ENCODE measurements around the gene MPV17. TPM values are rescaled to one million over a fixed set of nuclear protein-coding genes. Genes with fewer than 3 reads are reported as not detected.
A peak's percentile ranks its signal among the peaks of the same experiment; 100 is the strongest.

The MPV17 gene, protein sequence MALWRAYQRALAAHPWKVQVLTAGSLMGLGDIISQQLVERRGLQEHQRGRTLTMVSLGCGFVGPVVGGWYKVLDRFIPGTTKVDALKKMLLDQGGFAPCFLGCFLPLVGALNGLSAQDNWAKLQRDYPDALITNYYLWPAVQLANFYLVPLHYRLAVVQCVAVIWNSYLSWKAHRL
- 100 to 1,000 TPM in 1 of 2 donors, 10 to 100 TPM in 1; 96.4 to 103 TPM for total RNA-seq
- polyA plus RNA-seq (ENCODE audit: insufficient read length in 6 of 6): 100 to 1,000 TPM in 1 of 6 donors, 10 to 100 TPM in 5; 91.6 to 106 (median 99.0) TPM
- long read RNA-seq, donor 1, transcript MPV17-201 (7 exons, 998 nt): minor isoform, 6 of 57 reads
- long read RNA-seq, donor 1, transcript MPV17-203 (8 exons, 1,005 nt): major isoform, 21 of 57 reads
- long read RNA-seq, donor 1, partial matches to known transcripts: 18 of 57 reads
- long read RNA-seq, donor 1, other reads (novel, unspliced or antisense): 0 of 57 reads
- long read RNA-seq, donor 2, transcript MPV17-216 (2 exons, 590 nt): minor isoform, 6 of 55 reads
- long read RNA-seq, donor 2, transcript MPV17-203 (8 exons, 1,005 nt): major isoform, 24 of 55 reads
- long read RNA-seq, donor 2, partial matches to known transcripts: 14 of 55 reads
- long read RNA-seq, donor 2, other reads (novel, unspliced or antisense): 5 of 55 reads
- long read RNA-seq, donor 3, transcript MPV17-203 (8 exons, 1,005 nt): major isoform, 13 of 36 reads
- long read RNA-seq, donor 3, partial matches to known transcripts: 19 of 36 reads
- long read RNA-seq, donor 3, other reads (novel, unspliced or antisense): 0 of 36 reads
- long read RNA-seq, donor 4, transcript MPV17-203 (8 exons, 1,005 nt): major isoform, 69 of 96 reads
- long read RNA-seq, donor 4, transcript MPV17-201 (7 exons, 998 nt): minor isoform, 9 of 96 reads
- long read RNA-seq, donor 4, partial matches to known transcripts: 4 of 96 reads
- long read RNA-seq, donor 4, other reads (novel, unspliced or antisense): 7 of 96 reads
- long read RNA-seq, donor 5, transcript MPV17-201 (7 exons, 998 nt): minor isoform, 5 of 41 reads
- long read RNA-seq, donor 5, transcript MPV17-203 (8 exons, 1,005 nt): major isoform, 13 of 41 reads
- long read RNA-seq, donor 5, partial matches to known transcripts: 14 of 41 reads
- long read RNA-seq, donor 5, other reads (novel, unspliced or antisense): 0 of 41 reads
- long read RNA-seq, donor 6, transcript MPV17-201 (7 exons, 998 nt): minor isoform, 6 of 34 reads
- long read RNA-seq, donor 6, transcript MPV17-203 (8 exons, 1,005 nt): major isoform, 17 of 34 reads
- long read RNA-seq, donor 6, partial matches to known transcripts: 9 of 34 reads
- long read RNA-seq, donor 6, other reads (novel, unspliced or antisense): 0 of 34 reads
- long read RNA-seq, donor 7, transcript MPV17-203 (8 exons, 1,005 nt): major isoform, 7 of 25 reads
- long read RNA-seq, donor 7, partial matches to known transcripts: 9 of 25 reads
- long read RNA-seq, donor 7, other reads (novel, unspliced or antisense): 0 of 25 reads
- long read RNA-seq, donor 8, transcript MPV17-203 (8 exons, 1,005 nt): major isoform, 15 of 40 reads
- long read RNA-seq, donor 8, partial matches to known transcripts: 13 of 40 reads
- long read RNA-seq, donor 8, other reads (novel, unspliced or antisense): 0 of 40 reads
- long read RNA-seq, donor 9, partial matches to known transcripts: 0 of 1 reads
- long read RNA-seq, donor 9, other reads (novel, unspliced or antisense): 0 of 1 reads
- long read RNA-seq, donor 10, transcript MPV17-201 (7 exons, 998 nt): minor isoform, 10 of 105 reads
- long read RNA-seq, donor 10, transcript MPV17-203 (8 exons, 1,005 nt): major isoform, 80 of 105 reads
- long read RNA-seq, donor 10, partial matches to known transcripts: 0 of 105 reads
- long read RNA-seq, donor 10, other reads (novel, unspliced or antisense): 11 of 105 reads
- long read RNA-seq, donor 11, transcript MPV17-203 (8 exons, 1,005 nt): major isoform, 31 of 58 reads
- long read RNA-seq, donor 11, partial matches to known transcripts: 17 of 58 reads
- long read RNA-seq, donor 11, other reads (novel, unspliced or antisense): 0 of 58 reads
- long read RNA-seq, donor 12, transcript MPV17-203 (8 exons, 1,005 nt): major isoform, 19 of 33 reads
- long read RNA-seq, donor 12, partial matches to known transcripts: 9 of 33 reads
- long read RNA-seq, donor 12, other reads (novel, unspliced or antisense): 0 of 33 reads

DNA sequence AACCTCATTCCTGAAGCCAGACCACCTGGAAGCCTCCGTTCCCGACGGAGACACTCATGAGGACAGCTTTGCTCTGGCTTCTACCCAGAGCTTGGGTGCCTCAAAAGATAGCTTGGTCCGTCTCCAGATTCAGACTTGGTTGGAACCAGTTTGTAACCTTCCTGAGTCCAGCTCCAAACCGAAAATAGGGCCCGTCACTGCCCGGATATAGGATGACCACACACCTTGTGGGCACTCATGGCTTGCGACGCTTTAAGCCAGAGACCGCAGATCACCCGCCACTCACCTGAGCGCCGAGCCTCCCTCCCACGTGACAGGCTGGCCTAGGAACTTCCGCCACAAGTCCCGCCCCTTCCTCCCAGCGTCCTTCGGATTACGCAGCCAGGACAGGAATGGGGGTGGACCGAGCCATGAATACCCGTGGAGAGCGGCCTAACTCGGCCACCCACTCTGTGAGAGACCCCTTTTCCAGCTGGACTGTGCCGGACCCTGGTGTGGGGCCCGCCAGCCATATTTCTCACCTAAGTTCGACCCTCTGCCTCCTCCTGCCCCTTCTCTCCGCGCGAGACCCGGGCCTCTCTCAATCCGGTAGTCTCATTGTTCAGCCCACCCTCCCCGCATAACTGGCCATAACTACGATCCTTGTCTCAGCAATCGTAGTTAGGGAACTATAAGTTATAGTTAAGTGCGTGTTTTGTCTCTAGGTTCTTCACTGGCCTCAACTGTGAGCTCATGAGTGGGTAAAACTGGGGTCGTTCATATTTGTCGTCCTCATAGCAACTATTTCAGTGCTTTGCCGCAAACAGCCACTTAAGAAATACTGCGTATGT, at the start of gene MPV17:
Gene MPV17 (minus strand): TSS at position 332 of the 830 bp plus-strand sequence. CDS start 580 bp downstream, outside the sequence.
- Histone ChIP-seq H3K36me3 (peaks cover 0 to 23% of the 10 kb centered on the region in 2 donors), H3K27me3 (no peaks in the 10 kb centered on the region), H3K4me3 (peak within 1 kb of the TSS; percentile 62 to 81), H3K27ac (peak within 1 kb of the TSS; percentile 89 to 94), H3K4me1 (peaks cover 14 to 33% of the 10 kb centered on the region in 2 donors), H3K9me3 (no peaks in the 10 kb centered on the region)
- DNase-seq (peak; percentile 88 to 96 (median 94)), ATAC-seq (peak; percentile 93)
- TF ChIP-seq, protein P1, sequence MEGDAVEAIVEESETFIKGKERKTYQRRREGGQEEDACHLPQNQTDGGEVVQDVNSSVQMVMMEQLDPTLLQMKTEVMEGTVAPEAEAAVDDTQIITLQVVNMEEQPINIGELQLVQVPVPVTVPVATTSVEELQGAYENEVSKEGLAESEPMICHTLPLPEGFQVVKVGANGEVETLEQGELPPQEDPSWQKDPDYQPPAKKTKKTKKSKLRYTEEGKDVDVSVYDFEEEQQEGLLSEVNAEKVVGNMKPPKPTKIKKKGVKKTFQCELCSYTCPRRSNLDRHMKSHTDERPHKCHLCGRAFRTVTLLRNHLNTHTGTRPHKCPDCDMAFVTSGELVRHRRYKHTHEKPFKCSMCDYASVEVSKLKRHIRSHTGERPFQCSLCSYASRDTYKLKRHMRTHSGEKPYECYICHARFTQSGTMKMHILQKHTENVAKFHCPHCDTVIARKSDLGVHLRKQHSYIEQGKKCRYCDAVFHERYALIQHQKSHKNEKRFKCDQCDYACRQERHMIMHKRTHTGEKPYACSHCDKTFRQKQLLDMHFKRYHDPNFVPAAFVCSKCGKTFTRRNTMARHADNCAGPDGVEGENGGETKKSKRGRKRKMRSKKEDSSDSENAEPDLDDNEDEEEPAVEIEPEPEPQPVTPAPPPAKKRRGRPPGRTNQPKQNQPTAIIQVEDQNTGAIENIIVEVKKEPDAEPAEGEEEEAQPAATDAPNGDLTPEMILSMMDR (IDR thresholded peaks at IDR 0.05): no peak
- intact Hi-C loops (cut with DNase I): no loop called here

DNA sequence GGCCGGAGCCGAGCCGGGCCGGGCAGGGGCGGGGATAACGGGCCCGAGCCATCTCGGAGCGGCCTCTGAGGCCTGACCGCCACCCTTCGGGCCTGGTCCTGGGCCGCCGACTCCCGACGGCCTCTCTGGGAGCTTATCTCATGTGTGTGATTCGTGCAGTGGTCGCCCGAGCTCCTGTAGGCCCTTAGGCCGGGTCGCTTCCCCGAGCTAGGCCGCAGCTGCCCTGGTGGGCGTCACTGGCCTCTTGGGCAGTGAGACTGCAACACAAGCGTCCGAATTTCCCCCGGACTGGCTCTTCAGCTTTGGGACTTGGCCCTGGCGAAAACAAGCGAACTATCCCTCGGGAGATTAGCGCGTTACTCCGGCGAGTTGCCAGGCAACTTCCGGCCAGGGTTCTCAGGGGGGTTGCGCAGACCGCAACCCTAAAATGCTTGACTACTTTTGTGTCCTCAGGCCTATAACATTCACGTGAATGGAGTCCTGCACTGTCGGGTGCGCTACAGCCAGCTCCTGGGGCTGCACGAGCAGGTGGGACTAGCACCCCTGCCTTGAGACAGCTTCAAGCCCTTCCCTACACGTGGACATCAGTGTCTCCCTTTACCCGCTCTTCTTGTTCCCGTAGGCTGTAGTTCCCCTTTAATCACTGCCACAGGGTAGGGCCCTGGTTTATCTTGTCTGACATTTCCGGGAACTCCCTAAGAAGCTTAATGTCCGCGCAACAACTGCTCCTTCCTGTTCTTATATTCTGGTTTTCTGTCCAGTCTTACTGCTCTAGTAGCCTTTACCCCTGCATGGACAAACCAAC, 48.1 kb upstream of the MPV17 start:
- H3K36me3 ChIP-seq: peaks cover 0 to 65% of the 10 kb centered on the region in 2 donors
- H3K27ac ChIP-seq: peak overlapping the region; percentile 82 to 94
- H3K4me1 ChIP-seq: peaks cover 31 to 37% of the 10 kb centered on the region in 2 donors
- DNase-seq: peak in 2 of 4 donors; percentile 24 to 52
- peak overlapping the region; percentile 95 to 97 for H3K4me3 ChIP-seq
- intact Hi-C loops (cut with DNase I): no loop called here
- peak; percentile 42 for ATAC-seq
- TF ChIP-seq, protein P1 (IDR thresholded peaks at IDR 0.05): no peak
- H3K27me3 ChIP-seq: no peaks in the 10 kb centered on the region
- H3K9me3 ChIP-seq: no peaks in the 10 kb centered on the region

DNA sequence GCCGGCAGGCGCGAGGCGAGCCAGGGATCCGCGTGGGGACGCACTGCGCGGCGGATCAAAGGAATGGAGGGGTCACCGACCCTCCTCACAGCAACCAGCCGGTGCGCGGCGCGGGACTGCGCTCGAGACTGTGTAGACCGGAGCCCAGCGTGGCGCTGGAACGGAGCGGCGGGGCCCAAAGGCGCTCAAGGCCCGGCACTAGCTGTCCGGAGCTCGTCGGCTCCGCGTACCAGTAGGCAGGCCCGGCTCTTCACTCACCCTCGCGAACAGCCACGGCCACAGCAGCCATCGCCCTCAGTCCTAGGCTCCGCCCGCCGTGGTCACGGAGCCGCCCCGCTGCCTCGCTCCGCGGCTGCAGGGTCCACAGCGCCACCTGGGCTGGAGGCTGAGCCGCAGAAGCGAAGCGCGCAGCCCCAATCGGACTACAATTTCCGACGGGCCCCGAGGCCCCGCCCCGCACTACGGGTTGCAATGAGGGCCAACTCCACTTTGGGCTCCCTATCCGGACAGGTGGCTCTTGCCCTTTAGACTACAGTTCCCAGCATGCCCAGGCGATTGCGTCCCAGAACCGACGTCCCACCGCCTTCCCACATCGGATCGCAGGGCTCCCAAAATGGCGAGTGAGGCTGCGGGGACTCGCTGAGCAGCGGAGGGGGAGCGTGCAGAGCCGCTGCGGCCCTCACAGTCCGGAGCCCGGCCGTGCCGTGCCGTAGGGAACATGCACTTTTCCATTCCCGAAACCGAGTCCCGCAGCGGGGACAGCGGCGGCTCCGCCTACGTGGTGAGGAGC, 47.3 kb upstream of the MPV17 start, which contains the start of the genes EIF2B4 and SNX17:
Gene EIF2B4 (minus strand): TSS at position 313 of the 790 bp plus-strand sequence. CDS start 24 bp downstream, at position 289.
Gene SNX17 (plus strand): TSS at position 591 of the 790 bp plus-strand sequence. CDS start 128 bp downstream, at position 719.
- DNase-seq (peak; percentile 99 to 100 (median 99)), ATAC-seq (peak; percentile 94)
- Histone ChIP-seq H3K36me3 (peaks cover 0 to 65% of the 10 kb centered on the region in 2 donors), H3K9me3 (no peaks in the 10 kb centered on the region), H3K4me3 (peak within 1 kb of the TSS; percentile 95 to 97), H3K27ac (peak within 1 kb of the TSS; percentile 82 to 94), H3K4me1 (peaks cover 31 to 37% of the 10 kb centered on the region in 2 donors), H3K27me3 (no peaks in the 10 kb centered on the region)
- TF ChIP-seq, protein P1 (IDR thresholded peaks at IDR 0.05): peak; percentile 69
- intact Hi-C loops (cut with DNase I): no loop called here

Data from left lung (tissue), 14 donors.